H1 (cell line): ENCODE results near the gene TBK1. TPM values are rescaled to one million over a fixed set of nuclear protein-coding genes. Genes with fewer than 3 reads are reported as not detected.

Source experiments
- SAP30 ChIP-seq: fragments of 300-600 bp; sonication (generic); IDR thresholded peaks from 2 replicates; pipeline ENCODE4 v1.7.1; 2012; ENCODE audit warnings: low read length, moderate library complexity, mild to moderate bottlenecking, inconsistent platforms; ENCODE audit not compliant: insufficient read depth, insufficient replicate concordance
- polyA plus RNA-seq, 7 experiments: library from polyadenylated mRNA; depleted of rRNA in 3 of 7; stranded (reverse) in 5 of 7; unstranded in 2 of 7; fragments of >200 nt in 5 of 7; fragments of 200-250 nt in 2 of 7; gene quantifications; 1 replicate in 5 of 7; 2 replicates in 1 of 7; 4 replicates in 1 of 7; pipeline versions ENCODE4 v1.2.1 to v1.2.3, GENCODE V29; 2011 to 2013; ENCODE audit warnings: missing spikeins in 2 of 7, mixed read lengths in 2 of 7
- total RNA-seq: library from RNA; stranded (reverse); fragmentation: NEBNext Ultra II Directional; extraction: Animal tissue kit (Norgen Biotek cat#: 25700); gene quantifications from 2 replicates; pipeline ENCODE4 v1.2.1, GENCODE V29; 2021

Gene TBK1
- total and polyA plus RNA-seq, 2 of the 8 experiments (the other 6 are each of a cell fraction or from before 2014, with no cell fraction given): 5.3 to 20.4 TPM

GRCh38 chr12:64469455-64470142 lies 17.7 kb downstream of the TBK1 start (continued):
- no peak for TF ChIP-seq SAP30
